Transverse colon (tissue), 4 donors: ENCODE data around the gene IL3.

Source experiments
- CTCF ChIP-seq, 5 experiments: fragments of 200-600 bp in 3 of 5; fragments of 450-650 bp in 2 of 5; sonication (generic) in 3 of 5; IDR thresholded peaks; 1 replicate in 2 of 5; 2 replicates in 3 of 5; pipeline ENCODE4 v1.5.1; 2016 to 2017; ENCODE audit warnings: antibody characterized with exemption in 5 of 5, inconsistent platforms in 3 of 5, mild to moderate bottlenecking in 2 of 5, moderate library complexity in 1 of 5
- POLR2A ChIP-seq: fragments of 450-650 bp; IDR thresholded peaks from one replicate; pipeline ENCODE4 v1.6.1; 2016; ENCODE audit warnings: antibody characterized with exemption, mild to moderate bottlenecking, moderate library complexity
- POLR2AphosphoS5 ChIP-seq, 3 donors: sonication (generic); formaldehyde crosslinking; IDR thresholded peaks; one replicate each; pipeline ENCODE4 v1.6.1; 2016; ENCODE audit warnings: antibody characterized with exemption in 3 of 3

- TF ChIP-seq CTCF (IDR thresholded peaks at IDR 0.05) = no peak
- TF ChIP-seq POLR2AphosphoS5 (IDR thresholded peaks at IDR 0.05) = no peak
- no peak for TF ChIP-seq POLR2A
These were observed 10.3 kb upstream of the IL3 start for GRCh38 chr5:132050136-132050535.
